WERI-Rb-1 (cell line): Measurements from ENCODE around the gene TEC.

ENCODE experiments used
- DNase-seq: peaks from one replicate; pipeline ENCODE4 v3.0.0-alpha.2; 2020
- H3K27ac ChIP-seq: fragments of 250-450 bp; sonication (Bioruptor Pico); 2 replicates; pipeline ENCODE4 v1.5.1; 2020; ENCODE audit warnings: mild to moderate bottlenecking, moderate library complexity
- H3K27me3 ChIP-seq: fragments of 250-450 bp; sonication (Bioruptor Pico); 2 replicates; pipeline ENCODE4 v1.5.1; 2021; ENCODE audit warnings: mild to moderate bottlenecking, low read depth, moderate library complexity; ENCODE audit not compliant: insufficient read depth, severe bottlenecking
- H3K36me3 ChIP-seq: fragments of 250-450 bp; sonication (Bioruptor Pico); 2 replicates; pipeline ENCODE4 v1.5.1; 2020; ENCODE audit warnings: mild to moderate bottlenecking, moderate library complexity
- H3K4me3 ChIP-seq: 2 replicates; pipeline ENCODE4 v1.5.1; 2011; ENCODE audit warnings: low read depth, mild to moderate bottlenecking, control low read depth, low read length
- H3K9me3 ChIP-seq: fragments of 250-450 bp; sonication (Bioruptor Pico); 2 replicates; pipeline ENCODE4 v1.5.1; 2021; ENCODE audit warnings: mild to moderate bottlenecking, moderate library complexity; ENCODE audit not compliant: severe bottlenecking
- CTCF ChIP-seq: IDR thresholded peaks from 2 replicates; pipeline ENCODE4 v1.5.1; 2011; ENCODE audit warnings: low read depth, mild to moderate bottlenecking, control low read depth, inconsistent platforms, low read length

The TEC gene

DNA sequence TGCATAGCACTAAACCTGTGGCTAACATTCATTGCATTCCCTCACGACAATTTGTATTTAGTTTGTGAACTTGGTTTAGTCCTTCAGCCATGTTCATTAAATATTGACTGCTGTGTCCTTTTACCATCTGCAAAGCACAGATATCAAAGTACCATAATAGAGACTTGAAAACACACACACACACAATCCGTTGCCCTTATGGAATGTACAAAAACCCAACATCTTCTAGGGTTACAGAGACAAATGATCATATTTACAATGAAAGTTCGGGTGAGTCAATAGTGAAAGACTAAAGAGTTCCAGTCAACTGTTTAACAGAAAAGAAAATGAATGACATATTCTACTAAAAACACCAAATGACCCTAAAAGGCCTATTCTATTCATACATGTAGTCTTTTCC, 84.8 kb downstream of the TEC start:
- Histone ChIP-seq H3K27me3 (no peaks in the 10 kb centered on the region), H3K27ac (peak overlapping the region; percentile 55), H3K9me3 (no peaks in the 10 kb centered on the region), H3K36me3 (no peaks in the 10 kb centered on the region), H3K4me3 (no peak overlapping the region)
- TF ChIP-seq CTCF: no peak
- no peak for DNase-seq

DNA sequence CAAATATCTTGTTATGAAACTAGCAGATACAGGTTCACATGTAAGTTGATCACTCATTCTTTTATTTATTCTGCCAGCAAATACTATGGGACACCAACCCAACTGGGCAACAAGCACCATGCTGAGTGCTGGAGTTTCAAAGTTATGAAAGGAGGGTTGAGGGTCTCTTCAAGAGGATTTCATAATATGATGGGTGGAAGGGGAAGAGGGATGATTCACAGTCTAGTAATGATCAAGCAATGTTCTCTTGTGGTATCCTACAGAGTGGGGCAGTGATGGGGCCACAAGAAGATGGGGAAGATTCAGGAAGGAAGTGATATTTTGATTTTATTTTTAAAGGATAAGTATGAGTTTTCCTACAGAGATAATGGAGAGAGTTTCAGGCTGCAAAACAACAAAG, 89.4 kb downstream of the TEC start:
- Histone ChIP-seq H3K4me3 (no peak overlapping the region), H3K36me3 (no peaks in the 10 kb centered on the region), H3K9me3 (peaks cover 9% of the 10 kb centered on the region), H3K27ac (no peak overlapping the region), H3K27me3 (no peaks in the 10 kb centered on the region)
- no peak for TF ChIP-seq CTCF
- DNase-seq: no peak

- H3K27me3 ChIP-seq: no peaks in the 10 kb centered on the region
- no peak for TF ChIP-seq CTCF
- no peaks in the 10 kb centered on the region for H3K36me3 ChIP-seq
- no peak overlapping the region for H3K4me3 ChIP-seq
- H3K27ac ChIP-seq: no peak overlapping the region
- H3K9me3 ChIP-seq: peaks cover 9% of the 10 kb centered on the region
- no peak for DNase-seq
Measured at GRCh38 chr4:48178931-48179330, 90.7 kb downstream of the TEC start.

GRCh38 chr4:48175806-48176205, 93.8 kb downstream of the TEC start:
- Histone ChIP-seq H3K27ac (no peak overlapping the region), H3K4me3 (no peak overlapping the region)

GRCh38 chr4:48175328-48175727, 94.3 kb downstream of the TEC start:
- peaks cover 9% of the 10 kb centered on the region for H3K9me3 ChIP-seq
- no peaks in the 10 kb centered on the region for H3K27me3 ChIP-seq
- no peak for TF ChIP-seq CTCF
- no peak overlapping the region for H3K4me3 ChIP-seq
- DNase-seq: no peak
- H3K27ac ChIP-seq: no peak overlapping the region
- H3K36me3 ChIP-seq: no peaks in the 10 kb centered on the region

More at GRCh38 chr4:48175806-48176205, 93.8 kb downstream of the TEC start:
- no peak for DNase-seq
- no peaks in the 10 kb centered on the region for H3K27me3 ChIP-seq
- peaks cover 9% of the 10 kb centered on the region for H3K9me3 ChIP-seq
- no peak for TF ChIP-seq CTCF
- no peaks in the 10 kb centered on the region for H3K36me3 ChIP-seq
